Neural crest cell (in vitro differentiated cells): ENCODE data around the gene GAS2L2. TPM values are rescaled to one million over a fixed set of nuclear protein-coding genes. Genes with fewer than 3 reads are reported as not detected.
"Not testable (repeated sequence)": the region's sequence is repeated elsewhere in the genome, so short reads cannot be mapped to it uniquely, and the experiment has no call there.

Experiments used
- DNase-seq: peaks from one replicate; pipeline ENCODE4 v3.0.0; 2021; ENCODE audit warnings: low read depth, mixed read lengths, low spot score
- H3K27ac Mint-ChIP-seq: one replicate; pipeline ENCODE4 v1.8.0; 2021; ENCODE audit warnings: mild to moderate bottlenecking, mixed read lengths; ENCODE audit not compliant: unreplicated experiment
- H3K27me3 Mint-ChIP-seq: 2 replicates; pipeline ENCODE4 v1.8.0; 2021; ENCODE audit warnings: low read depth, mild to moderate bottlenecking, mixed read lengths
- H3K36me3 Mint-ChIP-seq: 2 replicates; pipeline ENCODE4 v1.8.0; 2021; ENCODE audit warnings: low read depth, mild to moderate bottlenecking, mixed read lengths
- H3K4me1 Mint-ChIP-seq: 2 replicates; pipeline ENCODE4 v1.8.0; 2021; ENCODE audit warnings: mixed read lengths
- H3K4me3 Mint-ChIP-seq: one replicate; pipeline ENCODE4 v1.8.0; 2021; ENCODE audit warnings: mild to moderate bottlenecking, mixed read lengths
- H3K9me3 Mint-ChIP-seq: 2 replicates; pipeline ENCODE4 v1.8.0; 2021; ENCODE audit warnings: mixed read lengths
- total RNA-seq: library from RNA; stranded (reverse); gene quantifications from 2 replicates; pipeline ENCODE4 v1.2.1, GENCODE V29; 2021
- TF ChIP-seq, protein P1 (sequence below): fragments of 200-600 bp; sonication (generic); conservative IDR thresholded peaks from 2 replicates; pipeline ENCODE4 v1.5.0; 2021; ENCODE audit warnings: antibody characterized with exemption, mild to moderate bottlenecking

The GAS2L2 gene
- total RNA-seq, 1 donor from 2014 or later = 0.12 TPM

DNA sequence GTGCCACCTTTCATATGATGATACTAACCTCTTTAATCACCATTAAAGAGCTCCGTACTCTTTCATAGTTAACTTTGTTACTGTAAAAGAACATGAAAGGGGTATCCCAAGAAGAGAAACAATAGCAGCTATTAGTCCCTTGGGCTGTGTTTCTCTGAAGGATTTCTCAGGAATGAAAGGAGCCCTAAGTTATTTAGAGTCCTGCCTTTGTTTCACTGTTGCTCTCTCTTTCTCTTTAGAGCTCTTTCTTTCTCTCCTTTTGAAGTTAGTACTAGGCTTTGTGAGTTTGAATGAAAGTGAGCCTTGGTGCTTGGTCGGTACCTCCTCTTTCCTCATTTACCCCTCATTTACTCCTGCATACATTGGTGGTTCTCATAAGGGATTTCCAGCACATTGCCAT, 42.1 kb downstream of the GAS2L2 start:
- Mint-ChIP-seq H3K36me3 (peaks cover 3% of the 10 kb centered on the region), H3K4me3 (peak overlapping the region; percentile 9), H3K9me3 (no peaks in the 10 kb centered on the region), H3K4me1 (peaks cover 4% of the 10 kb centered on the region), H3K27ac (peak overlapping the region; percentile 92), H3K27me3 (no peaks in the 10 kb centered on the region)
- no peak for DNase-seq
- TF ChIP-seq, protein P1, sequence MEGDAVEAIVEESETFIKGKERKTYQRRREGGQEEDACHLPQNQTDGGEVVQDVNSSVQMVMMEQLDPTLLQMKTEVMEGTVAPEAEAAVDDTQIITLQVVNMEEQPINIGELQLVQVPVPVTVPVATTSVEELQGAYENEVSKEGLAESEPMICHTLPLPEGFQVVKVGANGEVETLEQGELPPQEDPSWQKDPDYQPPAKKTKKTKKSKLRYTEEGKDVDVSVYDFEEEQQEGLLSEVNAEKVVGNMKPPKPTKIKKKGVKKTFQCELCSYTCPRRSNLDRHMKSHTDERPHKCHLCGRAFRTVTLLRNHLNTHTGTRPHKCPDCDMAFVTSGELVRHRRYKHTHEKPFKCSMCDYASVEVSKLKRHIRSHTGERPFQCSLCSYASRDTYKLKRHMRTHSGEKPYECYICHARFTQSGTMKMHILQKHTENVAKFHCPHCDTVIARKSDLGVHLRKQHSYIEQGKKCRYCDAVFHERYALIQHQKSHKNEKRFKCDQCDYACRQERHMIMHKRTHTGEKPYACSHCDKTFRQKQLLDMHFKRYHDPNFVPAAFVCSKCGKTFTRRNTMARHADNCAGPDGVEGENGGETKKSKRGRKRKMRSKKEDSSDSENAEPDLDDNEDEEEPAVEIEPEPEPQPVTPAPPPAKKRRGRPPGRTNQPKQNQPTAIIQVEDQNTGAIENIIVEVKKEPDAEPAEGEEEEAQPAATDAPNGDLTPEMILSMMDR = no peak

DNA sequence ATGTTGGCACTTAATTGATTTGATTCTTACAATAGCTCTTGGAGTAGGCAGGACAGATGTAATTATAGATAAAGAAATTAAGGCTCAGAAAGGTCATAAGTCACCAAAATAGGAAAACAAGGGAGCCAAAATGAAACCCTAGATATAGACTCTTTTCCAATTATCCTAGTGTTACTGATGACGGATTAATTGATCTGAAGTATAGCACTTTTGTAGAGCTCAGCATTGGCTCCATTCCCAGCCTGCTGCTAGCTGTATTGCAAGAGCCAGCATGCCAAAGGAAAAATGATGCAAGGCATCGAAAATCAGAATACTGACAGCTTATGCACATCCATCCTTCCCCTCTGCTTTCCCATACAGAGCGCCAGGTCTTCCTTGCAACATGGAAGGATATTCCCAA, 43.2 kb downstream of the GAS2L2 start:
- no peaks in the 10 kb centered on the region for H3K27me3 Mint-ChIP-seq
- peaks cover 3% of the 10 kb centered on the region for H3K36me3 Mint-ChIP-seq
- no peak overlapping the region for H3K4me3 Mint-ChIP-seq
- no peak overlapping the region for H3K27ac Mint-ChIP-seq
- TF ChIP-seq, protein P1 = no peak
- peaks cover 4% of the 10 kb centered on the region for H3K4me1 Mint-ChIP-seq
- no peak for DNase-seq
- H3K9me3 Mint-ChIP-seq = no peaks in the 10 kb centered on the region

DNA sequence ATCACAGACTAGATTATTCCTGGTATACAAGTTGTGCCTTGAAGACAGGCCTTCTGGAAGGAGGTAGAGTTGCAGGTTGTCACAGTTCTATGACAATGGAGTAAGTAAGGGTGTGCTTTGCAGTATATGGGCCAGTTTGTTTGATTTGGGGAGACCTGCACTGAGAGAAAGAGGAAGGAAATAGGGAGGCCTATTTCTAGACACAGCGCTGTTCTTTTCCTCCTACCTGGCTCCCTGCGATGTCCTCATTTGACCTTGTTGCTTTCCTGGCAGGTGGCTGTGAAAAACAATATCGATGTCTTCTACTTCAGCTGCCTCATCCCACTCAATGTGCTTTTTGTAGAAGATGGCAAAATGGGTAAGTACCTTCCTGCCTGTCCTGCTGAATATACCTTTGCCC, 44.1 kb downstream of the GAS2L2 start:
- DNase-seq = no peak
- Mint-ChIP-seq H3K4me3 (no peak overlapping the region), H3K36me3 (peaks cover 3% of the 10 kb centered on the region), H3K9me3 (no peaks in the 10 kb centered on the region), H3K4me1 (peaks cover 4% of the 10 kb centered on the region), H3K27ac (no peak overlapping the region), H3K27me3 (no peaks in the 10 kb centered on the region)
- TF ChIP-seq, protein P1 = no peak

DNA sequence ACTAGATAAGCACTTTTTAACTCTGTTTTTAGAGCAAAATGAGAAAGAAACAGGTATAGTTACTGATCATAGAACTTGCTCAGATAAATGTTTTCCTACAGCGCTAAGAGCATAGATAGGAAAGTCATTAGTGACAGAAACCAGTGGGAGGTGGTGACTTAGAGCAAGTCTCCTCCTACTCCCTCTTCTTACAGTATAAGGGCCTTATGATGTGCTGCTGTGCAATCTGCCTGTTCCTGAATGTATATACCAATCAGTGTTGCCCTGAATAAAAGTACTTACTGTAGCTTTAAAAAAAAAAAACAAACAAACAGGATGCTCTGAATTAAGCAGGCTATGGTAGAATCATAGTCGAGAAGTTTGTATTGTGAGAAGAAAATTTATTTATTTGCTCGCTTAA, 44.9 kb downstream of the GAS2L2 start:
- H3K27ac Mint-ChIP-seq = no peak overlapping the region
- DNase-seq = no peak
- H3K27me3 Mint-ChIP-seq = no peaks in the 10 kb centered on the region
- no peaks in the 10 kb centered on the region for H3K9me3 Mint-ChIP-seq
- TF ChIP-seq, protein P1 = no peak
- peaks cover 3% of the 10 kb centered on the region for H3K36me3 Mint-ChIP-seq
- no peak overlapping the region for H3K4me3 Mint-ChIP-seq
- H3K4me1 Mint-ChIP-seq = peaks cover 4% of the 10 kb centered on the region

DNA sequence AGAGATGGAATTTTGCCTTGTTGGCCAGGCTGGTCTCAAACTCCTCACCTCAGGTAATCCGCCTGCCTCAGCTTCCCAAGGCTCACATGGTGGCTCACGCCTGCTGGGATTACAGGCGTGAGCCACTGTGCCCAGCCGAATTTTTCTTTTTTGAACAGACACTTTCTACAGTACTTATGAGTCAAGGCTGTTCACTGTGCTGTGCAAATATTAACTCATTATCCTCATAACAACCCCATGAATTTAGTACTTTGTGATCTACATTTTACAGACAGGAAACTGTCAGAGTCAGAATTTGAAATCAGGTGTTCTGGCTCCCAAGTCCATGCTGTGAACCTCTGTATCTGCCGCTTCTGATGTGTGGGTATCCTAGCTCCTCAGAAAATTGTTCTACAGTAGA, 47.3 kb downstream of the GAS2L2 start:
- Mint-ChIP-seq H3K4me3 (no peak overlapping the region), H3K4me1 (no peaks in the 10 kb centered on the region), H3K27ac (no peak overlapping the region), H3K27me3 (no peaks in the 10 kb centered on the region), H3K36me3 (peaks cover 8% of the 10 kb centered on the region), H3K9me3 (peaks cover 4% of the 10 kb centered on the region)
- no peak for DNase-seq
- TF ChIP-seq, protein P1 = no peak

DNA sequence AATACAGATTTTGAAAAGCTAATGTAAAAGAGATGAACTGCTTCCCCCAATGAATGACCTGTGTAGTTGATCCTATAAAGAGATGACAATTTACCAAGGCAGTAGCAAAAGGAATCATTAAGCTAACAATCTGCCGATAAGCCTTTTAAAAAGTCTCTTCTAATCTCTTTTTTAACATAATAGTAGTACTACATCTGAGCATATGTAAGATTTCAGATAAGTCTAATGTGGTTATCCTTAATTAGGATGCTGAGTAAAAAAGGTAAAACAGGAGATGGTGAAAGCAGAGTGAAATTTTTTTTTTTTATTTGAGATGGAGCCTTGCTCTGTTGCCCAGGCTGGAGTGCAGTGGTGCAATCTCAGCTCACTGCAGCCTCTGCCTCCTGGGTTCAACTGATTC, 47.8 kb downstream of the GAS2L2 start:
- Mint-ChIP-seq H3K4me3 (no peak overlapping the region), H3K36me3 (peaks cover 8% of the 10 kb centered on the region), H3K4me1 (no peaks in the 10 kb centered on the region), H3K27ac (no peak overlapping the region), H3K27me3 (no peaks in the 10 kb centered on the region), H3K9me3 (peaks cover 4% of the 10 kb centered on the region)
- TF ChIP-seq, protein P1 = no peak
- DNase-seq = no peak

DNA sequence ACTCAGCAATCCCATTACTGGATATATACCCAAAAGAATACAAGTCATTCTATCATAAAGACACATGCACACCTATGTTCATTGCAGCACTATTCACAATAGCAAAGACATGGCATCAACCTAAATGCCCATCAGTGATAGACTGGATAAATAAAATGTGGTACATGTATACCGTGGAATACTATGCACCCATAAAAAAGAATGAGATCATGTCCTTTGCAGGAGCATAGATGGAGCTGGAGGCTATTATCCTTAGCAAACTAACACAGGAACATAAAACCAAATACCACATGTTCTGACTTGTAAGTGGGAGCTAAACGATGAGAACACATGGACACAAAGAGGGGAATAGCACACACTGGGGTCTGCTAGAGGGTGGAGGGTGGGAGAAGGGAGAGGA, 49.7 kb downstream of the GAS2L2 start:
- not testable (repeated sequence) for H3K27me3 Mint-ChIP-seq, H3K4me1 Mint-ChIP-seq, H3K9me3 Mint-ChIP-seq, DNase-seq, H3K4me3 Mint-ChIP-seq, H3K27ac Mint-ChIP-seq, H3K36me3 Mint-ChIP-seq
